Activated T-helper 9 cell treated with anti-CD3 and anti-CD28 coated beads, Interleukin-2, amount 50 U/mL, for 16 hours (primary cell): ENCODE measurements around the gene NUP98.
A peak's percentile ranks its signal among the peaks of the same experiment; 100 is the strongest.
"Not testable (repeated sequence)": the region's sequence is repeated elsewhere in the genome, so short reads cannot be mapped to it uniquely, and the experiment has no call there.

Source experiments
- DNase-seq: peaks from one replicate; pipeline ENCODE4 v3.0.0-alpha.2; 2020; ENCODE audit warnings: low read depth

NUP98 gene

DNA sequence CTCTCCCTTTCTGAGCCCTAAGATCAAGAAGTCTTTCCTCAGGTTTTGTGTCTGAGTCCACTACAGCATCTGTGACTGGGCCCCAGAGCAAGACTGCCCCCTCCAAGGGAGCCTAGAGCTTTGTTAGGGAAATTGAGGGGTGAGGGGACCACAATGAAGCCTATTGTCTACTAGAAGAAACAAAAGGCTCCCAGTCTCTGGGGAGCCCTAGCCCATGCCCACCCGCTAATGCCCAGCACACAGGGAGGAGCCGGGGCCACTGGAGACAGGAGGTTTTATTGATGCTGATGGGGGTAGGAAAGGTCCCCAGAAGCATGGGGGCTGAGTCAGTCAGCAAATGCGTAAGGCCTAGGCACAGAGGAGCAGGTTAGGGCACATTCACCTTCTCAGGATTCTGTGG lies 29.4 kb upstream of the NUP98 start:
- no peak for DNase-seq

DNA sequence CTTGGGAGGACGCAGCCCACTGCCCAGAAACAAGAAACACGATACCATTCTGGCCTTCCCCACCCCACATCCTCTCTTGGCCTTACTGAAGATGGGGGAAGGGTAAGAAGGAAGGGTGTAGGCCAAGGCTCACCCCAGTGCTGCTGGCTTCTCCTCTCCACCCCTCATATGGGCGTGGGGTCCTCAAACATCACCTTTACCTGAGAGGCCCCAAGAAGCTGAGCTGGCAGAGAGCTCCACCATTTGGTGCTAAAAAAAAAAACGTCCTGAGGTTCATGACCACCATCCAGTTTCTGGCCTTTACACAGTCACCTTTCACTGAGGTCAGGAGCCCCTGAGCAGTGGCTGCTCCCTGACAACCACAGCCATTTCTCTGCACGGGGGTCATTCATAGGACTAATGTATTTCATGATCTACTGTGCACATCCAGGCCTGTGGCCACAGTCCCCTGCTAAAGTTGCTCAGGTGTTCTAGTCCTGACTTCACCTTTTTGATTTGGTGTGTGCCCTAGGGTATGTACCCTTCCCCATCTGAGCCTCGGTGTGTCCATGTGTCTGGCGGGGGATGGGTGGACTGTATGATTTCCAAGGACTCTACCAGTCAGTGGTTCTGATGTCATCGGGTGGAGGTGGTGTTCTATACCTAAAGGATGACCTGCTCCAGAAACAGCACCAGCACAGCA lies 28.3 kb upstream of the NUP98 start:
- no peak for DNase-seq

DNA sequence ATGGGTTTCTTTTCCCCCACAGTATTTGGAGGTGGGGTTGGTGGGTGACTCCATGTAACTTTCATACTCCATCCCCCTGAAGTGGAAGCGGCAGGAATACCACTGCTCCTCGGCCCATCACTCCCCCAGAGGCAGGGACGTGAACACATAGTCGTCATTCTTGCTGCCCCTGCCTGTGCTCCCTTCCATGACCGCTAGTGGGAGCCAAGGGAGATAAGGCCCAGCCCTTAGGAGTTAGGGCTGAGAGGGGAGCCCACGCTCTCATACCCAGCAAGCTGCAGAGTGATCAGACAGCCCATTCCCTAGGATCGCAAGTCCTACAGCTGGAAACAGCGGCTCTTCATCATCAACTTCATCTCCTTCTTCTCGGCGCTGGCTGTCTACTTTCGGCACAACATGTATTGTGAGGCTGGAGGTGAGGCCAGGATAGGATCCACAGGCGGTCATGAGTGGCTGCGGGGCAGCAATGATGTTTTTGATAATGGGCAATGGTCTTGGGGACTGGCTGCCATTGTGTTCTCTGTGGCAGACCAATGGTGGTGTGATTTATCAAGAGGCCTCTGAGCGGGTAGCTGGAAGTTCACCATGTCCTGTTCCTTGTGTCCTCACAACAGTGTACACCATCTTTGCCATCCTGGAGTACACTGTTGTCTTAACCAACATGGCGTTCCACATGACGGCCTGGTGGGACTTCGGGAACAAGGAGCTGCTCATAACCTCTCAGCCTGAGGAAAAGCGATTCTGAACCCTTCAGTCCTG lies 27.5 kb upstream of the NUP98 start:
- DNase-seq, result peak; percentile 66

DNA sequence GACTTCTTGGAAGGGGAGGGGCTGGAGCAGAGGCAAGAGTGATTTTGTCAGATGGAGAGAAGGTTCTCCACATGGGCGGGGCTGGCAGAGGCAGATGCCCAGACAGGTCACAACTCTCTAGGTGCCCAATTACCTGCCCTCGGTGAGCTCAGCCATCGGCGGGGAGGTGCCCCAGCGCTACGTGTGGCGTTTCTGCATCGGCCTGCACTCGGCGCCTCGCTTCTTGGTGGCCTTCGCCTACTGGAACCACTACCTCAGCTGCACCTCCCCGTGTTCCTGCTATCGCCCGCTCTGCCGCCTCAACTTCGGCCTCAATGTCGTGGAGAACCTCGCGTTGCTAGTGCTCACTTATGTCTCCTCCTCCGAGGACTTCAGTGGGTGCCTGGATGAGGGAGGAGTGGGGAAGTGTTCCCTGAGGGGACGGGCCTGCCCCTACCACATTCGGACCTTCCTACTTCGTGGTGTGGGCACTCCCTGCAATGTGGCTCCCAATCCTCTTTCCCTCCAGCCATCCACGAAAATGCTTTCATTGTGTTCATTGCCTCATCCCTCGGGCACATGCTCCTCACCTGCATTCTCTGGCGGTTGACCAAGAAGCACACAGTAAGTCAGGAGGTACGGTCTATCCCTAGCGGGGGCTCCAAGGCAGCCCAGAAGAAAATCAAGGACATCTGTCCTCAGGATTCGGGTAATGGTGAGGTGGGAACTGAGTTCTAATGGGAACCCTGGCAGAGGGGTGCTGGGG lies 26.6 kb upstream of the NUP98 start:
- no peak for DNase-seq

DNA sequence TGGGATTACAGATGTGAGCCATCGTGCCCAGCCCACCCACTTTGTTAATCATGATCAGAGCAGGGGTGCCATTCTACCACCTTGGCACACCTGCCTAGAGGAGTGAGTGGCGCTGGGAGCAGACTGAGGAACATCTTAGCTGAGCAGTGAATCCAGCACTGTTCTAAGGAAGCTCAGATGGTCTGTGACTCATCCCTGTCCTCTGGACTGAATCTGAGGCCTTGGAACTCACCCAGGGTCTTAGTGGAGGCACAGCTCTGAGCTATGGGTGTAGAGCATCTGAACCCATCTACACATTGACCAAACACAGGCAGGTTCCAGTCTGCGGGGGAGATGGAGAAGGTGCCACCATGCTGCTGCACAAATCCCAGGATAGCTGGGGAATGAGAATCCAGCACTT lies 25.9 kb upstream of the NUP98 start:
- DNase-seq, result no peak

DNA sequence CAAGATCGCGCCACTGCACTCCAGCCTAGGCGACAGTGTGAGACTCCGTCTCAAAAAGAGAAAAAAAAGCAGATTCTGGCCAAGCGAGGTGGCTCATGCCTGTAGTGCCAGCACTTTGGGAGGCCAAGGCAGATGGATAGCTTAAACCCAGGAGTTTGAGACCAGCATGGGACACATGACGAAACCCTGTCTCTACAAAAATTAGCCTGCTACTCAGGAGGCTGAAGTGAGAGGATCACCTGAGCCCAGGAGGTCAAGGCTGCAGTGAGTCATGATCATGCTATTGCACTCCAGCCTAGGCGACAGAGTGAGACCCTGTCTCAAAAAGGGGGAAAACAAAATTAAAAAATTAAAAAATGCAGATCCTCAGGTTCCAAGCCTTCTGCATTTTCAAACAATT lies 25.0 kb upstream of the NUP98 start:
- DNase-seq, result no peak

DNA sequence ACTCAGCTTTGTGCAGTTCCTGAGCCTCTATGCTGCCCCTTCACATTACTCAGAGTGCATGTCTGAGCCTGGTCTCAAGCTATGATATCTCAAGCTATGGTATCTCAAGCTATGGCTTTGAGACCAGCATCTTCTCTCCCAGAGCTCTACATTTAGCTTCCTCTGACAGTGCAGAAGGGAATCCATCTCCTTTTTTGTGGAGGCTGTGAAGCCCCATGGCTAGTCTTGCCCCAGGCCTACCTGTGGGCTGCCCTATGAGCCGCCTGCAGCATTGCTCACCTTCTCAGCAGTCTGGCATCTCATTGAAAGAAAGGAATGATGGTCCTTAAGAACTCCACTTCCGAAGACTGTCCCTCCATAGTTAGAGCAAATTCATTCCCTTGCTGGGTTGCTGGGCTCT lies 23.6 kb upstream of the NUP98 start:
- DNase-seq, result no peak

DNA sequence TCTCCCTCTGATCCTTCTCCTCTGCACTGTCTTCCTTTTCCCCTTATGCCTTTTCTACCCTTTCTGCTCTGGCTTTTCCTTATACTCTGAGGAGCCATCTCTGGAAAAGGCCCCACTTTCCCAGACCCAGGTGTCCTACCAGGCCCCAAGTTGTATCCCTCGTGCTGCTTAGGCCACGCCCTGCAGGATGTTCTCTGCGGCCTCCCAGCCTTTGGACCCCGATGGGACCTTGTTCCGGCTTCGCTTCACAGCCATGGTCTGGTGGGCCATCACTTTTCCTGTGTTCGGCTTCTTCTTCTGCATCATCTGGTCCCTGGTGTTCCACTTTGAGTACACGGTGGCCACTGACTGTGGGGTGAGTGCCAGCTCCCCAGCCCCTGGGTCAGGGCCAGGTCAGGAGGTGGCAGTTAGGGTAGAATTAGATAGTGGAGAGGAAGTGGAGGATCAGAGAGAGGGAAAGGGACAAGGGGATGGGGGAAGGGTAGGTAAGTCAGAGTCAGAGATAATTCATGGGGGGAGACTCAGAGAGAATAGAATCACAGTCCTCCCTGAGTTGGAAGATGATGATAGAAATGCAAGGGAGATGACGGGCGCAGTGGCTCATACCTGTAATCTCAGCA lies 19.9 kb upstream of the NUP98 start:
- no peak for DNase-seq

DNA sequence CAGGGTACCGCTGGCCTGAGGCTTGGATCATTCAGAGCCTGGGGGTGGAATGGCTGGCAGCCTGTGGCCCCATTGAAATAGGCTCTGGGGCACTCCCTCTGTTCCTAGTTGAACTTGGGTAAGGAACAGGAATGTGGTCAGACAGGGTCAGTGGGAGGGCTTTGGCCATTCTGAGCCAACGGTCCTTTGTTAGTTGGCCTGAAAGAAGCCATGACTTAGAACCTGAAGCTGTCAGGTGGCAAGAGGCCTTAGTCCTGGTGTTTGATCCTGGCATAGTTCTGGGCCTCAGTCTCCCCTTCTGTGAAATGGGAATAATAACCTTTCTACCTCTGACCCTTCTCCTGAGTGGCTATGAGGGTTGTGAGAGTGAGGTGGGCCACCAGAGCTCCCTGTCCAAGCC lies 19.3 kb upstream of the NUP98 start:
- DNase-seq, result no peak

DNA sequence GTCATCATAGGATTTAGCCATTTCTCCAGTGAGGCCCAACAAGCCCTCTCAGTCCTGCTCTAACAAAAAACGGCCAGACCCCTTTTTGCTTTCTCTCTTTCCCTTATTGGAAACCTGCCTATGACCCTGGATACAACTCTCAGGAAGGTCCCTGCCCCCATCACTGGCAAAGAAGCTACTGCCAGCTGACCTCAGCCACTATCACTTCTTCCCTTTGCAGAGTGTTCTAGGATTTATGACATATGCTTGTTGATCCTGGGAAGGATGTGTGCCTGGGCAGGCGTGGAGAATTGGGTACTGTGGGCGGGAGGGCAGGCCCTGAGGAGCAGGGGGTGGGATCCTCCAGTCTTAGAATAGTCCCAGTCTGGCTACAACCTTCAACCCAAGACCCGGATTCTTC lies 18.5 kb upstream of the NUP98 start:
- no peak for DNase-seq

DNA sequence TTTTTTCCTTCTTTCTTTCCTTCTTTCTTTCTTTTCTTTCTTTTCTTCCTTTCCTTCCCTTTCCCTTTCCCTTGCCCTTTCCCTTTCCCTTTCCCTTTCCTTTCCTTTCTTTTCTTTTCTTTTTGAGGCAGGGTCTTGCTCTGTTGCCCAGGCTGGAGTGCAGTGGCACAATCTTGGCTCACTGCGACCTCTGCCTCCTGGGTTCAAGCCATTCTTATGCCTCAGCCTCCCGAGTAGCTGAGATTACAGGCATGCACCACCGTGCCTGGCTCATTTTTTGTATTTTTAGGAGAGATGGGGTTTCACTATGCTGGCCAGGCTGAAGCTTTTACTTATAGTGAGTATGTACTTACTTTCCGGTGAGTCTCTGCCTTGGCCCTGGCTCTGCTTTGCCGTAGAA lies 17.5 kb upstream of the NUP98 start:
- DNase-seq, result not testable (repeated sequence)

DNA sequence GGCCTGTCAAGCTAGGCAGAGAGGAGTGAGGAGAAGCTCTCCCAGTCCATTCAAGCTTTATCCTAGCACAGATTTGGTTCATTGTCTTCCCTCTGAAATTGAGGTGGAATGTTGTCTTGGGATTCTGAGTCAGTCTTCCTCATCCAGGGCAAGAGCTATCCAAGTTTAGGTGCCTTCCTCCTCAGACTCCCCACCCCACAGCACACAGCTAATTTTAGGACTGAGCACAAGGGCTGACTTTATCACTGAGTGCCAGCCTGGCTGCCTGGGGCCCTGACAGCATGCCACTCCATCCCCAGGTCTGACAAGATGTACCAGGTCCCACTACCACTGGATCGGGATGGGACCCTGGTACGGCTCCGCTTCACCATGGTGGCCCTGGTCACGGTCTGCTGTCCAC lies 13.6 kb upstream of the NUP98 start:
- no peak for DNase-seq

DNA sequence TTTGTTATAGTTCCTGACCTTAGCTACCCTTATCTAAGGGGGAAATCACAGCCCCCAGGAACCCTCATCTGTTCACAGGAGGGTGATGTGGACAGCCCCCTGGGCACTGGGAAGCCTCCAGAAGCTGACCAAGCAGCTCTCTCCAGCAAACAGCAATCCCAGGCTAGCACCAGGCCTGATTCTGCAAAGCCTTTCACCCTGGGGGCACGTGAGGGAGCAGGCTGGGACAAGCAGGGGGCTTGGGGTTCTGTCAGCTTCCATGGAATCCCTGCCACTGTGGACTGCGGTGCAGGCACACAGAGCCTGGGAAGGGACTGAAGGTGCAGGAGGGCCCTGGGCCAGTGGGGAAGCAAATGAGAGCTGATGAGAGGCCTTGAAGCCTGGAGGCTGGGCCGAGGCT lies 13.1 kb upstream of the NUP98 start:
- no peak for DNase-seq

DNA sequence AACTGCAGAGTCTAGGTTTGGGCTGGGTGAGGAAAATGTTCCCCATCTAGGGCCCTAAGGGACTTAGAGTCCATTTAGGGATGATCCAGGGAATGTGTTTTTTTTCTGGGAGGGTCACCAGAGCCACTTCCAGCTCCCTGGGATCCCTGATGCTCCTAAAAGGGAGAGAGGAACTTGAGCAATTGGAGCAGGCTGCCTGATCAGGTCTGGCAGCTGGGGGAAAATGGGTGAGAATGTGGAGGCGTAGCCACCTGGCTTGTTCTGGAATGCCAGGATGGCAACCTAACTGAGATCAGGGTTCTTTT lies 12.2 kb upstream of the NUP98 start:
- DNase-seq, result no peak

DNA sequence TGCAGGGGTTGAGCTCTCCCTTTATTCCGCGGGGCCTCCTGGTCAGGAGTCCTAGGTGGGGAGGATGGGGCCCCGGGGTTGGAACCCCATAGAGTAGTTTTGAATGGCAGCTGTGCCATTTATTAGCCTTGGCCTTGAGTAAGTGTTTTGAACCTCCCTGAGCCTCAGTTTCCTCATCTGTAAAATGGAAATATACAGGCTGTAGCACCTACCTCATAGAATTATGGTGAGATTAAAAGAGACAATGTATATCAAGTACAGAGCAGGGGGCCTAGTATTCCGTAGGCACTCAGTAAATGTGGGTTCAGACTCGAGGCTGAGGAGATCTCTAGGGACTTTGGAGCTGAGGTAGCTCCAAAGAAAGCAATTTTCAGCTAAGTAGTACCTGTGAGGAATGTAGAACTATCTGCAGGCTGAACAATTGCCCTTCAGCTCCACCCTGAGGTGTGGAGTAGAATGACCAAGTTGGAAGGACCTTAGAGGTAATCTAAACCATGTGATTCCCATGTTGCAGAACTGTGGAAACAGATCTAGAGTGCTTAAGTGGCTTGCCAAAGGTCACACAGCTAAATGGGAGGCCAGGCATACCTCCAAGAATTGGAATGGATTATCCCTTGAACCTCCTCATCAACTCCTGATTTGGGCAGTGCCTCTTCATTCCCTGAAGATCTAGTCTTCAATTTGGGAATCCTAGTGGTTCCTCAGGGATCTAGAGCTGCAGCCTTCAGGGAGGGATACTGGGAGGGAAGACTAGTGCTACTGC lies 11.7 kb upstream of the NUP98 start:
- DNase-seq, result no peak

DNA sequence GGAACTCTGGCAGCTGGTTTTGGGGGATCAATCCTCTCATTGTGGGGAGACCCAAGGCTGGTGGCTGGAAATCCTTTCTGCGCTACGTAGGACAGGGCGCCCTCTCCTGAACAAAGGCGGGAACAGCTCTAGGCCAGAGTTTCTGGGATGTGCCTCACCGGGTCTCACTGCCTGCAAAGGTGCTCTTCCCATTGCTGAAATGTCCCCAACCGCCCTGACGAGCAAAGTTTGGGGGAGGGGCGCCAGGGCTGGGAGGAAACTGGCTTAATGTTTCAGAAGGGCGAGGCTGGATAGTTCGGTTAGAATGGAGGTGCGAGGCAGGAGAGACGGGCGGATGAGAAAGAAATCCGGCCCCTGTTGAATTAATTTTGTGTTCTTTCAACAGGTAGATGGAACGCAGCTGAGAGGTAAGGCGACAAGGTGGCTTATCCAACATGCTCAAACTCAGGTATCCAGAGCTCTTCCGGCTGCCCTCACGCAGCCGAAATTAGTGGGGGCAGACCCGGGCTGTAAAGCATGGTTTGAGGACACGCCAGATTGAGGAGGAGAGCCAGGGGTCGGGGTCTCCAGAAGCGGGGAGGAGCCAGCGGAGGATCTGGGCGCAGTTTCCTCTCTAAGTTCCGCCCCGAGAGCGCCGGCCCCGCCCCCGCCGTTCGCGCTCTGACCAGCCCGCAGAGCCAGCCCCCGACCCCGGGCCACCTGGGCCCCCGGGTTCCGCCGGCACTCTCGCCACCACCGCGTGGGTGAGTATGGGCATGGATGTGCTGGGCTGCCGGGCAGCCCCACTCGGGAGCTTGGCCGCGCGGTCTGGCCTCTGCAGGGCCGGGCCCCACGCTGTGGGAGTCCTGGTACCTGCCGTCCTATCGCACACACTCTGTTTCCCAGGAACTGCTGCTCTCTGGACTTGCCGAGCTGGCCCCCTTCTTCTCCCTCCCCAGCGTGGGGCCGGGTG lies 10.8 kb upstream of the NUP98 start, which contains the start of gene PGAP2:
Gene PGAP2, plus strand, starts transcription at position 652 of the 952 bp plus-strand sequence. CDS start 2,700 bp downstream, outside the sequence.
- DNase-seq, result peak; percentile 48

DNA sequence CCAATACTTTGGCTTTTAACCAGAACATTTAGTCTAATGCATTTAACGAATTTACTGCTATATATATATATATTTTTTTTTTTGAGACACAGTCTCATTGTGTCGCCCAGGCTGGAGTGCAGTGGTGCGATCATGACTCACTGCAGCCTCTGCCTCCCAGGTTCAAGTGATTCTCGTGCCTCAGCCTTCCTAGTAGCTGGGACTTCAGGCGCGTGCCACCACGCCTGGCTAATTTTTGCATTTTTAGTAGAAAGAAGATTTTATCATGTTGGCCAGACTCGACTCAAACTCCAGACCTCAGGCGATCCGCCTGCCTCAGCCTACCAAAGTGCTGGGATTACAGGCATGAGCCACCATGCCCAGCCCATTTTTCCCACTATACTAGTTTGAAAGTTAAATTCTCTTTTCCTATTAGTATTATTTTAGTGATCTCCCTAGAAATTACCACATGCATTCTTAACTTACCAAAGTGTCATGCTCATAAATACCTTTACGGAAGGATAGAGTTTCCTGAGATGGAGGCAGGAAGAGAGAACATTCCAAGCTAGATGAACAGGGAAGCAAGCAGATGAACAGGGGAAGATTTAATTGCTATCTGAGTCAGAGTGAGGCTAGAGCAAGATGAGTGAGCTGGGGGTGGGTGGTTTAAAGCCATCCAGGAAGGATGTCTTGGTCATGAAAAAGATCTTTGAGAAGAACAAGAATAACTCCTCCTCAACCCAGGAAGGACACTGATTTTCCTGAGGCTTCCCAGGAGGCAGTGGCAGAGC lies 6.6 kb upstream of the NUP98 start:
- no peak for DNase-seq

DNA sequence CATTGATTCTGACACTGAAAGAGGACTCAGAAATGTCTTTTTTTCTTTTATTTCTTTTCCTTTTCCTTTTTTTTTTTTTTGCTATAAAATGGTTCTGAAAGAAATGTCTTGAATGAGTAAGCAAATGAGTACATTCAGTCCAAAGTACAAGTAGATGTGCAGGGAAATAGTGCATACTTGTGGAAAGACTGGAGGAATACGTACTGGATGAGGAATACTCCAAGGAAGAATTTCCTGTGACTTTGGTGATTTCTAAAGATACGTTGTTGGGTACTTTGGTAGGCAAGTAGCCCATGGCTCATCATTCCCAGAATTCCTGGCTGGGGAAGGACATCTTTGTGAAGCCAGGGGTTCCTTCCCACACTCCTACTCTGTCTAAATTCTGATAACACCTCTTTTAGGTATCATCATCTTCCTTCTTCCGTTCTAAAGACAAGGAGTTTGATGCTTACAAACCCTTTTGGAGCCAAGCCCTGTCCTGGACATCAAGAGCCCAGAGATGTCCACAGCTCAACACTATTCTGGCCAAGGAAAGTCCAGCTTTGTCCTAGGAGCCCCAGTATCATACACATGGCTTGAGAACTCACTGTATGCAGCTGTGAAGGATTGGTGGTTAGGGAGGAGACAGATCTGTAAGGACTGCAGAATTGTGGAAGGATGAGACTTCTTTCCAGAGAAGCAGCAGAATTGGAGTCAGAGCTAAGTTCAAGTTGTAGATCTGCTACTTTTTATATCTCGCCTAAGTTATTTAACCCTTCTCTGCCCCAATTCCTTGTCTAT lies 4.8 kb upstream of the NUP98 start:
- DNase-seq, result no peak

DNA sequence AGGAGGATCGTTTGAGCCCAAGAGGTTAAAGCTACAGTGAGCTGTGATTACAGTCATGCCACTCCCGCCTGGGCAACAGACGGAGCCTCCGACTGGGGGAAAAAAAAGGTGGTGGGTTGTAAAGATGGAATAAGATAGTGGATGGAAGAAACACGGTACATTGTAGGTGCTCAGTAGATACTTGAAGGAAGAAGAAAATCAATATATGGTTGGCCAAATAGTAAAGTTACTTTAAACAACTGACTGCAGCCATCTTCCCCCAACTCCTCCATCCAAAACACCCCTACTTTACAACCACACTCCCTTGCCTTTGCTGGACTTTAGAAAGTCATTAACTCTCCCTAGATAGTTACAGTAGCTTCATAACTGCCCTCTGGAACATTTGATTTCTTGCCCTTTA lies 2.5 kb upstream of the NUP98 start:
- DNase-seq, result no peak
